ENCODE data around the gene CLCN1. TPM values are rescaled to one million over a fixed set of nuclear protein-coding genes. Genes with fewer than 3 reads are reported as not detected.

Gene CLCN1
- total and polyA plus RNA-seq, 2 donors (not counting 3 experiments of a cell fraction or from before 2014, with no cell fraction given), result not detected

- H3K9ac ChIP-seq (replicated peaks; ENCODE audit: extremely low read depth, insufficient read depth, low read length), result no peak overlapping the region
- H3K36me3 ChIP-seq (ENCODE audit: control insufficient read depth in 2 of 2, extremely low read depth in 1 of 2, insufficient read depth in 2 of 2, low read length in 2 of 2), result no peaks in the 10 kb centered on the region
- FAIRE-seq (no peak), DNase-seq (ENCODE audit: low read depth, low spot score) (no peak)
- H3K9me1 ChIP-seq (replicated peaks; ENCODE audit: control insufficient read depth, extremely low read depth, insufficient read depth, low read length), result no peaks in the 10 kb centered on the region
- no peaks in the 10 kb centered on the region for H3K79me2 ChIP-seq (ENCODE audit: control insufficient read depth, insufficient read depth, low read length)
- H4K20me1 ChIP-seq (replicated peaks; ENCODE audit: control insufficient read depth, extremely low read depth, insufficient read depth, low read length), result no peaks in the 10 kb centered on the region
- H3K4me3 ChIP-seq (replicated peaks in 1 of 3; ENCODE audit: insufficient read depth in 1 of 3, low read depth in 1 of 3, low read length in 3 of 3), result no peak overlapping the region
- H3K27ac ChIP-seq (ENCODE audit: insufficient read depth, low read depth, low read length), result no peak overlapping the region
- H3K27me3 ChIP-seq (ENCODE audit: control insufficient read depth in 2 of 2, insufficient read depth in 2 of 2, low read length in 2 of 2), result peaks cover 0 to 8% of the 10 kb centered on the region in 2 experiments
- BruUV-seq (replicated peaks), result no TSS peak
- no peak overlapping the region for H3K4me2 ChIP-seq (ENCODE audit: insufficient read depth, low read length)
- intact Hi-C loops (cut with micrococcal nuclease), result loop anchor here (2.0 kb wide), 1 partner anchor 21 kb away; no protein-coding TSS in a partner anchor
- ChIA-PET POLR2A (interaction anchor here (0.6 to 1.0 kb wide), 2 partner anchors 10 to 61 kb away, joined by 3 to 5 read pairs; no protein-coding TSS in a partner anchor), CTCF (interaction anchor here (0.6 to 2.7 kb wide), 5 partner anchors 10 to 129 kb away, joined by 3 to 21 read pairs (median 4); no protein-coding TSS in a partner anchor)
- peaks cover 18% of the 10 kb centered on the region for H3K4me1 ChIP-seq (ENCODE audit: control insufficient read depth, extremely low read depth, insufficient read depth, low read length)
- no peak overlapping the region for H2AFZ ChIP-seq (ENCODE audit: low read depth, low read length)
- TF ChIP-seq POLR2A (IDR thresholded peaks at IDR 0.05; ENCODE audit: low read depth, low read length), result no peak
- no peak for TF ChIP-seq EZH2 (IDR thresholded peaks at IDR 0.05; ENCODE audit: borderline replicate concordance, low read depth, low read length, severe bottlenecking)
- no peak for TF ChIP-seq JUN (IDR thresholded peaks at IDR 0.05; ENCODE audit: borderline replicate concordance, insufficient read depth, insufficient read length, low read depth)
- no peak for TF ChIP-seq MYC (IDR thresholded peaks at IDR 0.05; ENCODE audit: low read depth, low read length)
- TF ChIP-seq, protein P1, sequence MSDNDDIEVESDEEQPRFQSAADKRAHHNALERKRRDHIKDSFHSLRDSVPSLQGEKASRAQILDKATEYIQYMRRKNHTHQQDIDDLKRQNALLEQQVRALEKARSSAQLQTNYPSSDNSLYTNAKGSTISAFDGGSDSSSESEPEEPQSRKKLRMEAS (IDR thresholded peaks at IDR 0.05; ENCODE audit: insufficient read depth, insufficient read length), result no peak
- no peak for TF ChIP-seq FOS (IDR thresholded peaks at IDR 0.05; ENCODE audit: borderline replicate concordance, insufficient read depth, low read length)
- peak; percentile 33 for TF ChIP-seq GATA2 (IDR thresholded peaks at IDR 0.05; ENCODE audit: insufficient read depth, insufficient read length, low read depth, low read length)
- TF ChIP-seq, protein P2, sequence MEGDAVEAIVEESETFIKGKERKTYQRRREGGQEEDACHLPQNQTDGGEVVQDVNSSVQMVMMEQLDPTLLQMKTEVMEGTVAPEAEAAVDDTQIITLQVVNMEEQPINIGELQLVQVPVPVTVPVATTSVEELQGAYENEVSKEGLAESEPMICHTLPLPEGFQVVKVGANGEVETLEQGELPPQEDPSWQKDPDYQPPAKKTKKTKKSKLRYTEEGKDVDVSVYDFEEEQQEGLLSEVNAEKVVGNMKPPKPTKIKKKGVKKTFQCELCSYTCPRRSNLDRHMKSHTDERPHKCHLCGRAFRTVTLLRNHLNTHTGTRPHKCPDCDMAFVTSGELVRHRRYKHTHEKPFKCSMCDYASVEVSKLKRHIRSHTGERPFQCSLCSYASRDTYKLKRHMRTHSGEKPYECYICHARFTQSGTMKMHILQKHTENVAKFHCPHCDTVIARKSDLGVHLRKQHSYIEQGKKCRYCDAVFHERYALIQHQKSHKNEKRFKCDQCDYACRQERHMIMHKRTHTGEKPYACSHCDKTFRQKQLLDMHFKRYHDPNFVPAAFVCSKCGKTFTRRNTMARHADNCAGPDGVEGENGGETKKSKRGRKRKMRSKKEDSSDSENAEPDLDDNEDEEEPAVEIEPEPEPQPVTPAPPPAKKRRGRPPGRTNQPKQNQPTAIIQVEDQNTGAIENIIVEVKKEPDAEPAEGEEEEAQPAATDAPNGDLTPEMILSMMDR (IDR thresholded peaks at IDR 0.05; ENCODE audit: extremely low read depth in 1 of 2, insufficient read depth in 1 of 2, low read depth in 1 of 2, low read length in 2 of 2), result no peak
- no peaks in the 10 kb centered on the region for H3K9me3 ChIP-seq (replicated peaks; ENCODE audit: control insufficient read depth, insufficient read depth, low read length)
- dilution Hi-C loops (cut with MboI; ENCODE audit: extremely low pct_ligation_motif_present, low sequenced_read_pairs), result no loop called here
These were observed 54.1 kb downstream of the CLCN1 start for GRCh38 chr7:143369678-143370651.
